NCI-H2227 treated with DMSO at 0.1 percent for 48 hours (cell line): ENCODE results near the gene KIR3DL3.
"Not testable (repeated sequence)": the region's sequence is repeated elsewhere in the genome, so short reads cannot be mapped to it uniquely, and the experiment has no call there.

Source experiments
- DNase-seq: peaks from one replicate; lab custom pipeline; 2025; lab: John Stamatoyannopoulos, UW

Gene KIR3DL3

GRCh38 chr19:54731191-54731590 lies 6.9 kb downstream of the KIR3DL3 start:
- DNase-seq: no peak

- DNase-seq: not testable (repeated sequence)
These were observed 14.1 kb downstream of the KIR3DL3 start, which contains the start of gene KIR2DL3 for GRCh38 chr19:54738306-54738705. TSS of gene KIR2DL3 (plus strand) at chr19:54738513. CDS start at chr19:54738546, 33 bp downstream.

- DNase-seq: no peak
These were observed 14.5 kb downstream of the KIR3DL3 start for GRCh38 chr19:54738715-54739114.

GRCh38 chr19:54739587-54740497 lies 15.6 kb downstream of the KIR3DL3 start:
- DNase-seq: no peak

- DNase-seq: not testable (repeated sequence)
These were observed 17.7 kb downstream of the KIR3DL3 start for GRCh38 chr19:54741950-54742349.

GRCh38 chr19:54744080-54744479 lies 19.8 kb downstream of the KIR3DL3 start:
- DNase-seq: not testable (repeated sequence)

GRCh38 chr19:54747614-54748322 lies 23.5 kb downstream of the KIR3DL3 start:
- DNase-seq: not testable (repeated sequence)

GRCh38 chr19:54750276-54750675 lies 26.0 kb downstream of the KIR3DL3 start:
- not testable (repeated sequence) for DNase-seq

GRCh38 chr19:54756204-54757110 lies 32.2 kb downstream of the KIR3DL3 start:
- not testable (repeated sequence) for DNase-seq

GRCh38 chr19:54758577-54758976 lies 34.3 kb downstream of the KIR3DL3 start:
- not testable (repeated sequence) for DNase-seq

GRCh38 chr19:54764219-54764618 lies 40.0 kb downstream of the KIR3DL3 start:
- DNase-seq: not testable (repeated sequence)

GRCh38 chr19:54766464-54766863 lies 42.2 kb downstream of the KIR3DL3 start:
- not testable (repeated sequence) for DNase-seq

GRCh38 chr19:54769646-54770045 lies 45.4 kb downstream of the KIR3DL3 start, which contains the start of gene KIR2DL1:
TSS of gene KIR2DL1 (plus strand) at chr19:54769793. CDS start at chr19:54769851, 58 bp downstream.
- not testable (repeated sequence) for DNase-seq

- not testable (repeated sequence) for DNase-seq
These were observed 46.3 kb downstream of the KIR3DL3 start for GRCh38 chr19:54770511-54770910.

- not testable (repeated sequence) for DNase-seq
These were observed 47.0 kb downstream of the KIR3DL3 start for GRCh38 chr19:54771018-54771960.

GRCh38 chr19:54772666-54773065 lies 48.4 kb downstream of the KIR3DL3 start:
- not testable (repeated sequence) for DNase-seq

GRCh38 chr19:54775095-54775815 lies 51.0 kb downstream of the KIR3DL3 start:
- DNase-seq: not testable (repeated sequence)

GRCh38 chr19:54775830-54776229 lies 51.6 kb downstream of the KIR3DL3 start:
- not testable (repeated sequence) for DNase-seq

- not testable (repeated sequence) for DNase-seq
These were observed 53.6 kb downstream of the KIR3DL3 start for GRCh38 chr19:54777851-54778250.

- not testable (repeated sequence) for DNase-seq
These were observed 54.7 kb downstream of the KIR3DL3 start for GRCh38 chr19:54778896-54779295.
